Fibroblast of peridontal ligament (primary cell): Measurements from ENCODE around the gene RBPMS2.
"Not testable (repeated sequence)": the region's sequence is repeated elsewhere in the genome, so short reads cannot be mapped to it uniquely, and the experiment has no call there.

Experiments used
- DNase-seq: peaks from one replicate; pipeline ENCODE4 v3.0.0-alpha.2; 2010; ENCODE audit errors: extremely low read depth

RBPMS2 gene

GRCh38 chr15:64754663-64755426 is 20.5 kb downstream of the RBPMS2 start:
- no peak for DNase-seq

- DNase-seq: no peak
Observed at GRCh38 chr15:64753480-64754185, 21.8 kb downstream of the RBPMS2 start.

GRCh38 chr15:64751464-64751863 is 23.9 kb downstream of the RBPMS2 start:
- DNase-seq: no peak

- no peak for DNase-seq
Observed at GRCh38 chr15:64749999-64750657, 25.3 kb downstream of the RBPMS2 start.

GRCh38 chr15:64749167-64749566 is 26.2 kb downstream of the RBPMS2 start:
- no peak for DNase-seq

- no peak for DNase-seq
Observed at GRCh38 chr15:64748251-64748650, 27.1 kb downstream of the RBPMS2 start.

- DNase-seq: no peak
Observed at GRCh38 chr15:64747578-64747977, 27.8 kb downstream of the RBPMS2 start.

- DNase-seq: no peak
Observed at GRCh38 chr15:64746921-64747320, 28.5 kb downstream of the RBPMS2 start.

- DNase-seq: no peak
Observed at GRCh38 chr15:64746356-64746755, 29.0 kb downstream of the RBPMS2 start.

GRCh38 chr15:64743691-64744090 is 31.7 kb downstream of the RBPMS2 start:
- DNase-seq: no peak

- DNase-seq: no peak
Observed at GRCh38 chr15:64742921-64743320, 32.5 kb downstream of the RBPMS2 start.

GRCh38 chr15:64742385-64742784 is 33.0 kb downstream of the RBPMS2 start:
- no peak for DNase-seq

GRCh38 chr15:64741708-64742107 is 33.7 kb downstream of the RBPMS2 start:
- not testable (repeated sequence) for DNase-seq

GRCh38 chr15:64740311-64741170 is 34.8 kb downstream of the RBPMS2 start:
- peak; percentile 56 for DNase-seq

GRCh38 chr15:64739577-64740143 is 35.7 kb downstream of the RBPMS2 start:
- DNase-seq: no peak

GRCh38 chr15:64739156-64739555 is 36.2 kb downstream of the RBPMS2 start:
- DNase-seq: no peak

GRCh38 chr15:64738226-64739095 is 36.9 kb downstream of the RBPMS2 start:
- DNase-seq: no peak

- DNase-seq: no peak
Observed at GRCh38 chr15:64732156-64732860, 43.1 kb downstream of the RBPMS2 start.

GRCh38 chr15:64731805-64732151 is 43.6 kb downstream of the RBPMS2 start:
- DNase-seq: no peak
